Mucosa of rectum (tissue), 2 donors: ENCODE results near the gene NSG1.
"Not testable (repeated sequence)": the region's sequence is repeated elsewhere in the genome, so short reads cannot be mapped to it uniquely, and the experiment has no call there.

Experiments
- H3K27ac ChIP-seq, 2 donors: one replicate each; pipeline ENCODE4 v1.7.0; 2013; ENCODE audit warnings: inconsistent platforms in 2 of 2, low read depth in 2 of 2, low read length in 2 of 2
- H3K27me3 ChIP-seq, 2 donors: one replicate each; pipeline ENCODE4 v1.7.0; 2013; ENCODE audit warnings: low read length in 2 of 2; ENCODE audit not compliant: control insufficient read depth in 2 of 2, insufficient read depth in 2 of 2
- H3K36me3 ChIP-seq, 2 donors: one replicate each; pipeline ENCODE4 v1.7.0; 2013; ENCODE audit warnings: low read length in 2 of 2; ENCODE audit not compliant: control insufficient read depth in 2 of 2, insufficient read depth in 2 of 2
- H3K4me1 ChIP-seq, 2 donors: one replicate each; pipeline ENCODE4 v1.7.0; 2013; ENCODE audit warnings: low read length in 2 of 2, mild to moderate bottlenecking in 1 of 2; ENCODE audit not compliant: control insufficient read depth in 2 of 2, insufficient read depth in 2 of 2
- H3K4me3 ChIP-seq, 2 donors: one replicate each; pipeline ENCODE4 v1.7.0; 2013; ENCODE audit warnings: low read length in 2 of 2
- H3K9ac ChIP-seq, 2 donors: one replicate each; pipeline ENCODE4 v1.7.0; 2013; ENCODE audit warnings: low read length in 2 of 2, low read depth in 1 of 2, mild to moderate bottlenecking in 1 of 2
- H3K9me3 ChIP-seq, 2 donors: one replicate each; pipeline ENCODE4 v1.7.0; 2013; ENCODE audit warnings: low read length in 2 of 2; ENCODE audit not compliant: control insufficient read depth in 2 of 2
- donor health status: healthy.
- donor health status: Normal muscosa, but diverticular disease.

Gene NSG1, protein sequence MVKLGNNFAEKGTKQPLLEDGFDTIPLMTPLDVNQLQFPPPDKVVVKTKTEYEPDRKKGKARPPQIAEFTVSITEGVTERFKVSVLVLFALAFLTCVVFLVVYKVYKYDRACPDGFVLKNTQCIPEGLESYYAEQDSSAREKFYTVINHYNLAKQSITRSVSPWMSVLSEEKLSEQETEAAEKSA

GRCh38 chr4:4386736-4387392 lies at the start of gene NSG1:
TSS of gene NSG1 (plus strand) at chr4:4387102. CDS start at chr4:4387630, 528 bp downstream.
- H3K4me1 ChIP-seq, result no peaks in the 10 kb centered on the region
- peaks cover 9 to 39% of the 10 kb centered on the region in 2 donors for H3K27me3 ChIP-seq
- peak within 1 kb of the TSS; percentile 3 to 7 for H3K4me3 ChIP-seq
- no peak within 1 kb of the TSS for H3K27ac ChIP-seq
- H3K9ac ChIP-seq, result no peak within 1 kb of the TSS
- no peaks in the 10 kb centered on the region for H3K36me3 ChIP-seq
- H3K9me3 ChIP-seq, result no peaks in the 10 kb centered on the region

- no peaks in the 10 kb centered on the region for H3K36me3 ChIP-seq
- H3K9ac ChIP-seq, result no peak overlapping the region
- no peaks in the 10 kb centered on the region for H3K9me3 ChIP-seq
- no peaks in the 10 kb centered on the region for H3K4me1 ChIP-seq
- H3K27ac ChIP-seq, result no peak overlapping the region
- no peak overlapping the region for H3K4me3 ChIP-seq
- H3K27me3 ChIP-seq, result peaks cover 0 to 2% of the 10 kb centered on the region in 2 donors
Observed at GRCh38 chr4:4338210-4339001, 48.5 kb upstream of the NSG1 start.

DNA sequence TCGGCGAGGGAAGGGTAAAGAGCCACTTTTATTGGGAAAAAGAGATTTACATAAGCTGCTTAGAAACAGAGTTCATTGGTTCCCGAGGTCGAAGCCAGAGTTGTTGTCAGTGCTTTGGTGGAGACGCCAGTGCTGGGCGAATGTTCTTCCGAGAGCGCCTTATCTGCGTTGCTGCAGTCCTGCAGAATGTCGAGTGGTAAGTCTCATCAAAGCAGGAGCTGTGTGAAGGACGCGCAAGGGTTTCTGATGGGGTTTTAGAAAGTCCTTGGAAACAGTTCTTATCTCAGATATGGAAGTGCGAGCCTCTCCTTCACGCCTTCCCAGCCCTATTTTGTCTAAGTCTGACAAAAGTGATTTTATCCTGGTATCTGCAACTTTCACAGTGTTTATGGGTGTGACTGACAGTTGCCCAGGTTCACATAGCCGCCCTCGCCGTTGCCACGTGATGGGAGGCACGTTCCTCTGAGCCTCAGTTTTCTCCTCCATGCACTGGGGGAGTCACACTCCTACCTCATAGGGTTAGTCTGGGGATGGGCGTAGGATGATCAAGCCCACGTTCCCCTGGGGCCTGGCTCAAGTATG lies 47.3 kb upstream of the NSG1 start:
- H3K4me3 ChIP-seq, result no peak overlapping the region
- no peaks in the 10 kb centered on the region for H3K9me3 ChIP-seq
- H3K9ac ChIP-seq, result no peak overlapping the region
- no peak overlapping the region for H3K27ac ChIP-seq
- no peaks in the 10 kb centered on the region for H3K36me3 ChIP-seq
- H3K27me3 ChIP-seq, result peaks cover 0 to 2% of the 10 kb centered on the region in 2 donors
- H3K4me1 ChIP-seq, result no peaks in the 10 kb centered on the region

- no peak overlapping the region for H3K9ac ChIP-seq
Observed at GRCh38 chr4:4341861-4342650, 44.8 kb upstream of the NSG1 start.

DNA sequence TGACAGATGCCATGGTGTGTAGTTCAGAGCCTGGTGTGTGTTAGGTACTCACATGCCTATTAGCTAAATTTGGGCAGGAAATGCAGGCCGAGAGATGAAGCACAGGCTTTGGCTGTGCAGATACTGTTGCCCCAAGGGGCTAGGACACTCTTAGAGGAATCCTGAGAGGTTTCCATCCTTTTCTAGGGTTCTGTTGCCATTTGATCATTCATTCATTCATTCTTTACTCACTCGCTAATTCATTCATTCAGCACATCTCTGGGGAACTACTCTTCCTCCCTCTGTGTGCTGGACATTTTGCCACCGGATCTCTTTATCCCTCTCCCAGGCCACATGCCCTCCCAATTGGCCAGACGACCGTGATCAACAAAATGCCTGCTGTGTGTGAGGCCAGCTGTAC lies 43.9 kb upstream of the NSG1 start:
- H3K36me3 ChIP-seq, result no peaks in the 10 kb centered on the region
- H3K4me3 ChIP-seq, result no peak overlapping the region
- H3K9ac ChIP-seq, result no peak overlapping the region
- no peak overlapping the region for H3K27ac ChIP-seq
- H3K4me1 ChIP-seq, result no peaks in the 10 kb centered on the region
- no peaks in the 10 kb centered on the region for H3K9me3 ChIP-seq
- H3K27me3 ChIP-seq, result peaks cover 2 to 4% of the 10 kb centered on the region in 2 donors

More at GRCh38 chr4:4341861-4342650, 44.8 kb upstream of the NSG1 start:
- no peaks in the 10 kb centered on the region for H3K9me3 ChIP-seq
- H3K27ac ChIP-seq, result no peak overlapping the region
- no peak overlapping the region for H3K4me3 ChIP-seq
- H3K4me1 ChIP-seq, result no peaks in the 10 kb centered on the region
- peaks cover 0 to 2% of the 10 kb centered on the region in 2 donors for H3K27me3 ChIP-seq
- no peaks in the 10 kb centered on the region for H3K36me3 ChIP-seq

GRCh38 chr4:4344915-4345527 lies 41.9 kb upstream of the NSG1 start:
- H3K4me1 ChIP-seq, result no peaks in the 10 kb centered on the region
- no peak overlapping the region for H3K27ac ChIP-seq
- H3K9ac ChIP-seq, result no peak overlapping the region
- no peaks in the 10 kb centered on the region for H3K9me3 ChIP-seq
- no peak overlapping the region for H3K4me3 ChIP-seq
- H3K36me3 ChIP-seq, result no peaks in the 10 kb centered on the region
- H3K27me3 ChIP-seq, result peaks cover 2 to 4% of the 10 kb centered on the region in 2 donors

DNA sequence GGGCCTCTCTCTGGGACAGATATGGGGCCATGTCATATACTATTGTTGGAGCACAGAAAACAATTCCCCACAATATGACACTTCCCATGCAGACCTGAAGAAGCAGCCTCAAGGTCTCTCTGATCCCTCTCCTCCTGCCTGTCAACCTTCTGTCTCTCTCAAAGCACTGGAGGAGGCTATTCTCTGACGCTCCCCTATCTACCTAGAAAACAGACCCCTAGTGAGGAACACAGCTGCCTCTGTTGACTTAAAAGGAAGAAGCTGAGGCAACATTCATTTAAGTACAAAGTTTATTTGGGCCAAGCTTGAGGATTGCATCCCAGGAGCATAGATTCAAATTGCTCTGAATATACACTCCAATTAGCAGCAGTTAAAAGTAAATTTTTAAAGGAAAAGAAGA lies 39.3 kb upstream of the NSG1 start:
- Histone ChIP-seq H3K36me3 (no peaks in the 10 kb centered on the region), H3K9ac (no peak overlapping the region), H3K27ac (no peak overlapping the region), H3K27me3 (peaks cover 0 to 4% of the 10 kb centered on the region in 2 donors), H3K4me3 (no peak overlapping the region), H3K9me3 (no peaks in the 10 kb centered on the region), H3K4me1 (no peaks in the 10 kb centered on the region)

DNA sequence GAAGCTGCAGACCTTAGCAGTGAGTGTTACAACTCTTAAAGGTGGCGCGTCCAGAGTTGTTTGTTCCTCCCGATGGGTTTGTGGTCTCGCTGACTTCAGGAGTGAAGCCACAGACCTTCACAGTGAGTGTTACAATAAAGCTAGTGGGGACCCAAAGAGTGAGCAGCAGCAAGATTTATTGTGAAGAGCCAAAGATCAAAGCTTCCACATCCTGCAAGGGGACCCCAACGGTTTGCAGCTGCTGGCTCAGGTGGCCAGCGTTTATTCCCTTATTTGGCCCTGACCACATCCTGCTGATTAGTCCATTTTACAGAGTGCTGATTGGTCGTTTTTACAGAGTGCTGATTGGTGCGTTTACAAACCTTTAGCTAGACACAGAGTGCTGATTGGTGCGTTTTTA lies 38.3 kb upstream of the NSG1 start:
- H3K36me3 ChIP-seq, H3K27ac ChIP-seq, H3K4me1 ChIP-seq, H3K9me3 ChIP-seq, H3K4me3 ChIP-seq, H3K27me3 ChIP-seq, H3K9ac ChIP-seq: not testable (repeated sequence)

DNA sequence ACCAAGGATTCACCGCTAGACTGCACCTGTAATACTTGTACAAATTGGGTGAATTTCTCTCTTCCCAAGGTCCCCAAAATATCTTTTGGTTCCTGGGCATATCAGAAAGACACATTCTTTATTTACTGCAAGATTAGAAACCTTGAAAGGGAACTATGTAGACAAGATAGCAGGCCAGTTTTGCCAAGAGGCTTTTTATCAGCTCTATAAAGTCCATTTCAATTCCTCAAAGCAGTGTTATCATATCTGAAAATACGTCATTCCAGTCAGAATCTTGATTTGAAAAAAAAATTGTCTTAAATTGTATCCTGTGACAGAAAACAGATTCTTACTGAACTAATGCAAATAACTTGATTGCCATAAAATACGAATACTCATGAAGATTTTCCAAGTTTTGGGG lies 37.0 kb upstream of the NSG1 start:
- peaks cover 0 to 4% of the 10 kb centered on the region in 2 donors for H3K27me3 ChIP-seq
- H3K36me3 ChIP-seq, result no peaks in the 10 kb centered on the region
- no peaks in the 10 kb centered on the region for H3K4me1 ChIP-seq
- H3K9ac ChIP-seq, result no peak overlapping the region
- no peak overlapping the region for H3K27ac ChIP-seq
- H3K4me3 ChIP-seq, result no peak overlapping the region
- no peaks in the 10 kb centered on the region for H3K9me3 ChIP-seq
